RWPE1 (cell line): Measurements from ENCODE around the gene MYBBP1A.

Experiments used
- CTCF ChIA-PET: fragments of 350-600 bp; sonication (Branson Sonifier 250); formaldehyde crosslinking; extraction: SDS; loops from one replicate; lab custom pipeline; 2021; lab: Yijun Ruan, JAX
- POLR2A ChIA-PET: fragments of 400-600 bp; formaldehyde crosslinking; extraction: SDS; loops from one replicate; lab custom pipeline; 2020; ENCODE audit warnings: antibody characterized with exemption; ENCODE audit not compliant: low non-redundant PET; lab: Yijun Ruan, JAX
- DNase-seq: peaks from one replicate; pipeline ENCODE4 v3.0.0; 2012; ENCODE audit warnings: low spot score
- H3K27ac ChIP-seq: fragments of 450-650 bp; 2 replicates; pipeline ENCODE4 v1.5.1; 2017
- CTCF ChIP-seq: fragments of 450-650 bp; conservative IDR thresholded peaks from 2 replicates; pipeline ENCODE4 v1.5.1; 2017; ENCODE audit warnings: low read depth, mild to moderate bottlenecking

The MYBBP1A gene

GRCh38 chr17:4490637-4491061 is 64.5 kb downstream of the MYBBP1A start:
- no peak for TF ChIP-seq CTCF

GRCh38 chr17:4490109-4490591 is 65.0 kb downstream of the MYBBP1A start:
- TF ChIP-seq CTCF = no peak
- DNase-seq = peak; percentile 62
- POLR2A ChIA-PET = no interaction called here
- CTCF ChIA-PET = no interaction called here
- H3K27ac ChIP-seq = no peak overlapping the region

More at GRCh38 chr17:4490637-4491061, 64.5 kb downstream of the MYBBP1A start:
- CTCF ChIA-PET = interaction anchor here (0.6 kb wide), 1 partner anchor 49 kb away, joined by 5 read pairs; no protein-coding TSS in a partner anchor
- POLR2A ChIA-PET = no interaction called here
- DNase-seq = peak; percentile 44
- no peak overlapping the region for H3K27ac ChIP-seq

GRCh38 chr17:4488989-4489595 is 66.1 kb downstream of the MYBBP1A start:
- ChIA-PET CTCF (no interaction called here), POLR2A (no interaction called here)
- no peak for TF ChIP-seq CTCF
- peak; percentile 36 for DNase-seq
- H3K27ac ChIP-seq = no peak overlapping the region
